H1 (cell line): Measurements from ENCODE around the gene SPTBN4. TPM values are rescaled to one million over a fixed set of nuclear protein-coding genes. Genes with fewer than 3 reads are reported as not detected.

Experiments used
- CTCF ChIA-PET: fragments of 300-600 bp; sonication (Branson Sonifier 250); formaldehyde crosslinking; loops from one replicate; lab custom pipeline; 2021; ENCODE audit not compliant: partially characterized antibody; lab: Charles Lee
- POLR2A ChIA-PET: fragments of 300-600 bp; sonication (Branson Sonifier 250); formaldehyde crosslinking; loops from one replicate; lab custom pipeline; 2021; ENCODE audit warnings: inconsistent platforms; ENCODE audit not compliant: partially characterized antibody; lab: Charles Lee
- DNase-seq, 2 experiments: peaks; one replicate each; pipeline versions ENCODE4 v3.0.0 to v3.0.0-alpha.2; 2010 to 2022; ENCODE audit warnings: low spot score in 2 of 2, low read depth in 1 of 2, mixed read lengths in 1 of 2
- FAIRE-seq: peaks from 2 replicates; lab custom pipeline; 2011; peaks lifted over from hg19 to GRCh38; lab: Jason Lieb, UNC
- H2AFZ ChIP-seq: 2 replicates; pipeline ENCODE4 v1.8.1; 2012; ENCODE audit warnings: low read length, inconsistent platforms
- H2AK5ac ChIP-seq: 2 replicates; pipeline ENCODE4 v1.6.1; 2013; ENCODE audit warnings: low read depth, low read length
- H2BK120ac ChIP-seq: replicated peaks from 2 replicates; pipeline ENCODE3; 2013; ENCODE audit warnings: low read depth, low read length, inconsistent platforms
- H2BK12ac ChIP-seq: 2 replicates; pipeline ENCODE4 v1.6.1; 2013; ENCODE audit warnings: low read depth, low read length
- H2BK15ac ChIP-seq: 2 replicates; pipeline ENCODE4 v1.6.1; 2013; ENCODE audit warnings: low read length
- H2BK20ac ChIP-seq: 2 replicates; pipeline ENCODE4 v1.6.1; 2013; ENCODE audit warnings: low read length
- H2BK5ac ChIP-seq: 2 replicates; pipeline ENCODE4 v1.6.1; 2013; ENCODE audit warnings: low read depth, low read length
- H3K14ac ChIP-seq: 2 replicates; pipeline ENCODE4 v1.6.1; 2013; ENCODE audit warnings: inconsistent platforms; ENCODE audit not compliant: insufficient read length
- H3K18ac ChIP-seq: 2 replicates; pipeline ENCODE4 v1.6.1; 2013; ENCODE audit warnings: low read length; ENCODE audit errors: extremely low read depth
- H3K23ac ChIP-seq: 2 replicates; pipeline ENCODE4 v1.6.1; 2013; ENCODE audit warnings: inconsistent platforms; ENCODE audit not compliant: insufficient read length
- H3K23me2 ChIP-seq: 2 replicates; pipeline ENCODE4 v1.6.1; 2013; ENCODE audit warnings: low read depth, low read length
- H3K27ac ChIP-seq: 2 replicates; pipeline ENCODE4 v1.6.1; 2011; ENCODE audit warnings: low read depth, low read length, inconsistent platforms
- H3K27me3 ChIP-seq, 4 experiments: replicated peaks in 1 of 4; 1 replicate in 1 of 4; 2 replicates in 3 of 4; pipeline versions ENCODE4 v1.6.1 to v1.8.1; 2011 to 2013; ENCODE audit warnings: low read length in 3 of 4, mild to moderate bottlenecking in 3 of 4, inconsistent platforms in 2 of 4, mixed read lengths in 2 of 4, moderate library complexity in 1 of 4; ENCODE audit not compliant: control insufficient read depth in 3 of 4, insufficient read depth in 3 of 4; ENCODE audit errors: extremely low read depth in 1 of 4
- H3K36me3 ChIP-seq, 4 experiments: 2 replicates each; pipeline versions ENCODE4 v1.6.1 to v1.8.1; 2011 to 2013; ENCODE audit warnings: mild to moderate bottlenecking in 4 of 4, low read length in 3 of 4, moderate library complexity in 2 of 4, control low read depth in 1 of 4, inconsistent platforms in 1 of 4; ENCODE audit not compliant: insufficient read depth in 4 of 4, control insufficient read depth in 2 of 4
- H3K4ac ChIP-seq: replicated peaks from 2 replicates; pipeline ENCODE3; 2013; ENCODE audit warnings: low read length, low read depth, mixed read lengths, inconsistent platforms; ENCODE audit not compliant: insufficient read length
- H3K4me1 ChIP-seq, 4 experiments: replicated peaks in 1 of 4; 1 replicate in 1 of 4; 2 replicates in 3 of 4; pipeline versions ENCODE4 v1.6.1 to v1.8.1; 2011 to 2013; ENCODE audit warnings: low read length in 3 of 4, inconsistent platforms in 2 of 4, mixed read lengths in 1 of 4; ENCODE audit not compliant: insufficient read depth in 4 of 4, control insufficient read depth in 3 of 4
- H3K4me2 ChIP-seq, 2 experiments: 2 replicates each; pipeline versions ENCODE4 v1.6.1 to v1.8.1; 2011 to 2013; ENCODE audit warnings: low read depth in 2 of 2, low read length in 2 of 2, control low read depth in 1 of 2, inconsistent platforms in 1 of 2, mild to moderate bottlenecking in 1 of 2; ENCODE audit not compliant: insufficient read depth in 1 of 2
- H3K4me3 ChIP-seq, 4 experiments: fragments of 200-600, 300-600 bp in 1 of 4; sonication (generic), shearing (Covaris generic), sonication (Bioruptor Twin) in 1 of 4; 2 replicates each; pipeline versions ENCODE4 v1.5.1 to v1.8.1; 2011 to 2016; ENCODE audit warnings: low read length in 4 of 4, low read depth in 3 of 4, control low read depth in 2 of 4, inconsistent platforms in 2 of 4, mild to moderate bottlenecking in 2 of 4, mixed read lengths in 1 of 4, moderate library complexity in 1 of 4; ENCODE audit not compliant: insufficient read depth in 2 of 4; ENCODE audit errors: extremely low read depth in 1 of 4
- H3K56ac ChIP-seq: replicated peaks from 2 replicates; pipeline ENCODE3; 2013; ENCODE audit warnings: low read depth, mild to moderate bottlenecking, mixed read lengths, low read length, inconsistent platforms; ENCODE audit not compliant: insufficient read length
- H3K79me1 ChIP-seq: 2 replicates; pipeline ENCODE4 v1.6.1; 2013; ENCODE audit warnings: low read depth, low read length, control low read depth
- H3K79me2 ChIP-seq, 2 experiments: 2 replicates each; pipeline versions ENCODE4 v1.6.1 to v1.8.1; 2012 to 2013; ENCODE audit warnings: low read length in 2 of 2, mild to moderate bottlenecking in 2 of 2, inconsistent platforms in 1 of 2; ENCODE audit not compliant: insufficient read depth in 2 of 2, control insufficient read depth in 1 of 2
- H3K9ac ChIP-seq, 4 experiments: replicated peaks in 1 of 4; 1 replicate in 1 of 4; 2 replicates in 3 of 4; pipeline versions ENCODE4 v1.6.1 to v1.8.1; 2011 to 2013; ENCODE audit warnings: low read depth in 3 of 4, low read length in 3 of 4, control low read depth in 2 of 4, mild to moderate bottlenecking in 2 of 4, moderate library complexity in 2 of 4, inconsistent platforms in 1 of 4; ENCODE audit errors: extremely low read depth in 1 of 4
- H3K9me3 ChIP-seq, 2 experiments: 2 replicates each; pipeline versions ENCODE4 v1.6.1 to v1.8.1; 2012 to 2013; ENCODE audit warnings: mild to moderate bottlenecking in 2 of 2, moderate library complexity in 2 of 2, control low read depth in 1 of 2, inconsistent platforms in 1 of 2, low read depth in 1 of 2, low read length in 1 of 2, mixed read lengths in 1 of 2; ENCODE audit not compliant: insufficient read depth in 2 of 2
- H4K20me1 ChIP-seq, 2 experiments: replicated peaks in 1 of 2; 2 replicates each; pipeline versions ENCODE3 to v1.8.1; 2011 to 2013; ENCODE audit warnings: inconsistent platforms in 2 of 2, low read length in 2 of 2, mild to moderate bottlenecking in 1 of 2; ENCODE audit not compliant: insufficient read depth in 2 of 2, control insufficient read depth in 1 of 2
- H4K5ac ChIP-seq: 2 replicates; pipeline ENCODE4 v1.6.1; 2013; ENCODE audit warnings: low read length, low read depth, mixed read lengths, inconsistent platforms; ENCODE audit not compliant: insufficient read length
- H4K8ac ChIP-seq: 2 replicates; pipeline ENCODE4 v1.8.0; 2013; ENCODE audit warnings: mild to moderate bottlenecking, moderate library complexity, low read length, inconsistent platforms; ENCODE audit not compliant: insufficient read depth; ENCODE audit errors: extremely low read depth
- H4K91ac ChIP-seq: replicated peaks from 2 replicates; pipeline ENCODE3; 2013; ENCODE audit warnings: low read length, mixed read lengths, inconsistent platforms; ENCODE audit not compliant: insufficient read length
- NRF1 ChIP-seq: IDR thresholded peaks from 2 replicates; pipeline ENCODE4 v1.6.1; 2011; ENCODE audit warnings: mild to moderate bottlenecking, low read depth, low read length, improper control_type of control experiment
- POLR2A ChIP-seq, 2 experiments: IDR thresholded peaks; 1 replicate in 1 of 2; 2 replicates in 1 of 2; pipeline ENCODE4 v1.6.1; 2011; ENCODE audit warnings: low read depth in 2 of 2, low read length in 2 of 2, mild to moderate bottlenecking in 2 of 2; ENCODE audit errors: control extremely low read depth in 1 of 2
- RFX5 ChIP-seq: IDR thresholded peaks from 2 replicates; pipeline ENCODE4 v1.6.1; 2011; ENCODE audit warnings: low read depth, low read length, improper control_type of control experiment, borderline replicate concordance
- SAP30 ChIP-seq: fragments of 300-600 bp; sonication (generic); IDR thresholded peaks from 2 replicates; pipeline ENCODE4 v1.7.1; 2012; ENCODE audit warnings: low read length, moderate library complexity, mild to moderate bottlenecking, inconsistent platforms; ENCODE audit not compliant: insufficient read depth, insufficient replicate concordance
- SIRT6 ChIP-seq: IDR thresholded peaks from one replicate; pipeline ENCODE4 v1.7.1; 2012; ENCODE audit warnings: low read length, inconsistent platforms
- SIX5 ChIP-seq: IDR thresholded peaks from 2 replicates; pipeline ENCODE4 v1.6.1; 2011; ENCODE audit warnings: mild to moderate bottlenecking, low read depth, low read length
- SP1 ChIP-seq: IDR thresholded peaks from 2 replicates; pipeline ENCODE4 v1.6.1; 2011; ENCODE audit warnings: low read depth, low read length
- TEAD4 ChIP-seq: IDR thresholded peaks from 2 replicates; pipeline ENCODE4 v1.6.1; 2012; ENCODE audit warnings: low read depth, low read length, inconsistent platforms, mixed read lengths
- YY1 ChIP-seq: IDR thresholded peaks from 2 replicates; pipeline ENCODE4 v1.6.1; 2011; ENCODE audit warnings: low read depth, mild to moderate bottlenecking, low read length
- WGBS, 2 experiments: shearing (Covaris generic) in 1 of 2; methylation state at CpG; one replicate each; pipeline versions ENCODE4 v1.1.6 to v1.1.7; 2013 to 2015; ENCODE audit warnings: low lambda C conversion rate in 2 of 2, mixed read lengths in 2 of 2, inconsistent platforms in 1 of 2, low coverage in 1 of 2, missing lambda C conversion rate in 1 of 2; ENCODE audit not compliant: insufficient replicate concordance in 2 of 2, insufficient coverage in 1 of 2, insufficient read length in 1 of 2; ENCODE audit errors: extremely low coverage in 1 of 2, missing lambda C conversion rate in 1 of 2; 5-methylcytosine and 5-hydroxymethylcytosine counted together
- polyA plus RNA-seq, 7 experiments: library from polyadenylated mRNA; depleted of rRNA in 3 of 7; stranded (reverse) in 5 of 7; unstranded in 2 of 7; fragments of >200 nt in 5 of 7; fragments of 200-250 nt in 2 of 7; gene quantifications; 1 replicate in 5 of 7; 2 replicates in 1 of 7; 4 replicates in 1 of 7; pipeline versions ENCODE4 v1.2.1 to v1.2.3, GENCODE V29; 2011 to 2013; ENCODE audit warnings: missing spikeins in 2 of 7, mixed read lengths in 2 of 7
- total RNA-seq: library from RNA; stranded (reverse); fragmentation: NEBNext Ultra II Directional; extraction: Animal tissue kit (Norgen Biotek cat#: 25700); gene quantifications from 2 replicates; pipeline ENCODE4 v1.2.1, GENCODE V29; 2021
- TF ChIP-seq, protein P1 (sequence below): IDR thresholded peaks from 2 replicates; pipeline ENCODE4 v1.6.1; 2012; ENCODE audit warnings: inconsistent platforms

SPTBN4 gene
- total and polyA plus RNA-seq, 2 of the 8 experiments (the other 6 are each of a cell fraction or from before 2014, with no cell fraction given): 1.9 to 3.0 TPM

DNA sequence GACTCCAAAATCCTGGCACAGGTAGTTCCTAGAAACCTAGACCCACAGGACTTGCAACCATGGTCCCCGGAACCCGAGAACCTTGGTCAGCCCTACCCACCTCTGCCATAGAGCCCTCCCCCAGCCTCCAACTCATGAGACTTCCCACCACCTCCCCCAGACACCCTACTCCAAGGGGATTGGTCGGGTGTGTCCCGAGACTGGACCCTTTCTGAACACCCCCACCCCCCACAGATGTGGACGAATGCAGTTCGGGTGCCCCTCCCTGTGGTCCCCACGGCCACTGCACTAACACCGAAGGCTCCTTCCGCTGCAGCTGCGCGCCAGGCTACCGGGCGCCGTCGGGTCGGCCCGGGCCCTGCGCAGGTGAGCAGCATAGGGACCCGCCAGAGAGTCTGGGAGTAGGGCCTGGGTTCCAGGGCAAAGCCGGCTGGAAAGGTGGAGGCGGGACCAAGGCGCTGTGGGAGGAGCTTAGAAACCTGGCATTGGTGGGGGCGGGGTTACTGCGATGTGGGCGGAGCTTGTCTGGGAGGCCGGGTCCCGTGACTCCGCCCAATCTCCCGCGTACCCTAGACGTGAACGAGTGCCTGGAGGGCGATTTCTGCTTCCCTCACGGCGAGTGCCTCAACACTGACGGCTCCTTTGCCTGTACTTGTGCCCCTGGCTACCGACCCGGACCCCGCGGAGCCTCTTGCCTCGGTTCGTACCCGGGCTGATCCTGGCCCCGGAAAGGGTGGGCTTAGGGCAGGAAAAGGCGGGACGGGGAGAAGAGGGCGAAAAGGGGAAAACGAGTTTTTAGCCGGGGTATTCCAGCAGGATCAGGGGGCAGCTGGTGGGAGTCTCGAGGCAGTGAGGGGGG, 146.3 kb downstream of the SPTBN4 start:
- Histone ChIP-seq H3K4ac (peak overlapping the region; percentile 64), H3K4me1 (peaks cover 3 to 13% (median 9%) of the 10 kb centered on the region in 4 experiments; a peak in 6 of 7 replicates), H2BK5ac (peak overlapping the region; percentile 95), H4K5ac (peak overlapping the region; percentile 97), H3K18ac (peak overlapping the region; percentile 98), H4K8ac (peak overlapping the region; percentile 94), H3K56ac (peak overlapping the region; percentile 75), H4K20me1 (peaks cover 5 to 6% of the 10 kb centered on the region in 2 experiments), H3K4me2 (peak overlapping the region; percentile 91 to 96), H3K27ac (peak overlapping the region; percentile 43), H3K14ac (no peak overlapping the region), H3K27me3 (peaks cover 2 to 40% (median 37%) of the 10 kb centered on the region in 4 experiments), H2BK12ac (no peak overlapping the region), H2AFZ (peak overlapping the region; percentile 54; the same call in 1 of the 2 replicates), H3K36me3 (peaks cover 0 to 3% (median 0%) of the 10 kb centered on the region in 4 experiments; a peak in 2 of 8 replicates), H3K79me2 (no peaks in the 10 kb centered on the region), H3K79me1 (no peaks in the 10 kb centered on the region), H3K9me3 (no peaks in the 10 kb centered on the region), H3K23ac (no peak overlapping the region), H3K4me3 (peak overlapping the region; percentile 71 to 94 (median 86)), H4K91ac (peak overlapping the region; percentile 96), H3K23me2 (peaks cover 21% of the 10 kb centered on the region), H2BK120ac (peak overlapping the region; percentile 30), H2BK15ac (peak overlapping the region; percentile 88; the same call in 1 of the 2 replicates), H2AK5ac (no peak overlapping the region), H3K9ac (peak overlapping the region in 3 of 4 experiments; percentile 66 to 78 (median 69); a peak in 4 of 7 replicates), H2BK20ac (no peak overlapping the region)
- ChIA-PET CTCF (interaction anchor here (0.6 to 1.4 kb wide), 6 partner anchors 10 to 1633 kb away, joined by 3 to 11 read pairs (median 5); partner anchors contain the start of gene LTBP4), POLR2A (interaction anchor here (0.6 to 4.0 kb wide), 11 partner anchors 9 to 652 kb away, joined by 3 to 30 read pairs (median 4); partner anchors contain the start of gene LTBP4)
- DNase-seq (peak in 1 of 2 experiments; percentile 99), FAIRE-seq (peak; percentile 62)
- 7% methylated on average over 43 of the region's 50 CpGs; no CpG with 5 or more reads in 1 of the 2 experiments for WGBS, 2 experiments
- no peak for TF ChIP-seq SP1
- TF ChIP-seq TEAD4: no peak
- TF ChIP-seq SIX5: no peak
- peak; percentile 33 for TF ChIP-seq NRF1
- TF ChIP-seq SAP30: no peak
- no peak for TF ChIP-seq RFX5
- no peak for TF ChIP-seq SIRT6
- peak in 1 of 2 experiments; percentile 59; a peak in 1 of 3 replicates for TF ChIP-seq POLR2A (IDR thresholded peaks at IDR 0.05; ENCODE audit: control extremely low read depth in 1 of 2, low read depth in 2 of 2, low read length in 2 of 2)
- TF ChIP-seq, protein P1, sequence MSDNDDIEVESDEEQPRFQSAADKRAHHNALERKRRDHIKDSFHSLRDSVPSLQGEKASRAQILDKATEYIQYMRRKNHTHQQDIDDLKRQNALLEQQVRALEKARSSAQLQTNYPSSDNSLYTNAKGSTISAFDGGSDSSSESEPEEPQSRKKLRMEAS: no peak
- no peak for TF ChIP-seq YY1
